Dermis microvascular lymphatic vessel endothelial cell (primary cell): ENCODE measurements around the gene FN3K. TPM values are rescaled to one million over a fixed set of nuclear protein-coding genes. Genes with fewer than 3 reads are reported as not detected.
A peak's percentile ranks its signal among the peaks of the same experiment; 100 is the strongest.
"Not testable (repeated sequence)": the region's sequence is repeated elsewhere in the genome, so short reads cannot be mapped to it uniquely, and the experiment has no call there.

Experiments
- DNase-seq, 2 donors: peaks; one replicate each; pipeline versions ENCODE4 v3.0.0 to v3.0.0-alpha.2; 2010; ENCODE audit warnings: low read depth in 2 of 2
- total RNA-seq: library from RNA; depleted of rRNA; stranded (reverse); fragments of >200 nt; gene quantifications from 2 replicates; pipeline ENCODE4 v1.2.1, GENCODE V29; 2014

FN3K gene
- total RNA-seq, 1 donor from 2014 or later, result 3.5 TPM

- not testable (repeated sequence) for DNase-seq
Observed at GRCh38 chr17:82774456-82774855, 39.0 kb downstream of the FN3K start.

- DNase-seq, result peak in 1 of 2 donors; percentile 48
Observed at GRCh38 chr17:82775001-82775823, 39.8 kb downstream of the FN3K start.

GRCh38 chr17:82776454-82776853 lies 41.0 kb downstream of the FN3K start:
- no peak for DNase-seq

GRCh38 chr17:82777778-82778375 lies 42.5 kb downstream of the FN3K start:
- not testable (repeated sequence) for DNase-seq

DNA sequence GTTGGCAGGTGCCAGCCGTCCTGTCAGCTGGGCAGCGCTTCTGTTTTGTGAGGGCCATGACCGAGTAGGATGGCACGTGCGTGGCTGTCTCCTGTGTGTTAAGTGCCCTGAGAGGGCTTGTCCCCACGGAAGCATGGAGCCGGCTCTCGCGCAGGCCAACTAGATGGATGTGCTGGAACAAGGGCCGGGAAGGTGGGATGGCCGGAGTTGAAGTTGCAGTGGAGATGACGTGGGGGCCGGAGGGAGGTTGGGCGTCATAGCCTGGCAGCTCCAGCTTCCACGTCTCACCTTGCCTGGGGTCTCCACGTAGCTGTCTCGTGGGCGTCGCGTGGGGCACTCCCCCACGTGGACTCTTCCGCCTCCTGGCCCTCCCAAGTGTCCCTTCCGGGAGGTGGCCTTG lies 44.1 kb downstream of the FN3K start:
- DNase-seq, result no peak

DNA sequence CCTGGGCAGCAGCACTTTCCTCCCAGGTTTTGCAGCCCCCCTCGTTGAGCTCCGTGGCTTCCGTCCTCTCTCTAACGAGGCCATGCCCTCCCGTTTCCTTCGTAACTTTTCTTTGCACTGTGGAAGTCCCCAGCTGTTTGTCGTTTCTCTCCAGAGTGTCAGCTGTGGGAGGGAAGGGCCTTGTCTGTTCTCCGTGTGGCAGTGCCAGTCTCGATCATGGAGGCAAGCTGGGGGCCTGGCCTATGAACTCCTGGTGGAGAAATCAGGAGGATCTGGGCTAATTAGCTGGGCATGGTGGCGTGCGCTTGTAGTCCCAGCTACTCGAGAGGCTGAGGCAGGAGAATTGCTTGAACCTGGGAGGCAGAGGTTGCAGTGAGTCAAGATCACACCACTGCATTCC lies 44.8 kb downstream of the FN3K start:
- DNase-seq, result no peak

GRCh38 chr17:82780971-82781893 lies 45.8 kb downstream of the FN3K start:
- DNase-seq, result no peak

- DNase-seq, result peak; percentile 60 to 80
Observed at GRCh38 chr17:82781894-82782274, 46.5 kb downstream of the FN3K start.

- DNase-seq, result peak in 1 of 2 donors; percentile 45
Observed at GRCh38 chr17:82782657-82783207, 47.3 kb downstream of the FN3K start.

DNA sequence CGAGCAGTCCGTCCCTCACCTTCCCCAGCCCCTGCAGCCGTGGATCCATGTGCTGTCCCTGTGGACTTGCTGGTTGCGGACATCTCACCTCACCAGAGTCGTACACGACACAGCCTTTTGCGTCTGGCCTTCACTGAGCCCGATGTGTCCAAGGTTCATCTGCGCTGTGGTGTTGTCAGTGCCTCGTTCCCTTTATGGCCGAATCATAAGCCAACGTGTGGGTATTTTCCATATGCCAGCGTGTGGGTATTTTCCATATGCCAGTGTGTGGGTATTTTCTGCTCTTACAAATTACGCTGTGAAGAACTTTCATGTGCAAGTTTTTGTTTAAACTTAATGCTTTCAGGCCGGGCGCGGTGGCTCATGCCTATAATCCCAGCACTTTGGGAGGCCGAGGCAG lies 48.1 kb downstream of the FN3K start:
- DNase-seq, result no peak

GRCh38 chr17:82785581-82785980 lies 50.2 kb downstream of the FN3K start:
- DNase-seq, result not testable (repeated sequence)

DNA sequence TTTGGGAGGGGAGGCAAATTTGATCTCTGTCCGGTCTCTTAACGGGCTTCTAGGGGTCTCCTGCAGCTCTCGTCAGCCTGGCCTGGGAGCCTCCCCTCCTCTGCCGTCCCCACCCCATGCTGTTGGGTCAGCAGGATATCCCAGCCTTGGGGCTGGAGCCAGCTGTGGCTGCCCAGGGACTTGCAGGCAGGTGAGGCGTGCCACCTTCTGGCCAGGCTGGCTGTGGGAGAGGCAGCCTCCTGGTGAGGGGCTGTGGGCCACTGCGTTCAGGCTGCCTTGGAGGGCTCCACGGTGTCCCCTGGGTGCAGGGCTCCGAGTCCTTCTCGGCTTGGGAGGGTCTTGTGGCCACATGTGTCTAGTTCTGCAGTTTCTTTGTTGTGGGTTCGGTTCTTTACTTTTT lies 51.0 kb downstream of the FN3K start:
- no peak for DNase-seq

DNA sequence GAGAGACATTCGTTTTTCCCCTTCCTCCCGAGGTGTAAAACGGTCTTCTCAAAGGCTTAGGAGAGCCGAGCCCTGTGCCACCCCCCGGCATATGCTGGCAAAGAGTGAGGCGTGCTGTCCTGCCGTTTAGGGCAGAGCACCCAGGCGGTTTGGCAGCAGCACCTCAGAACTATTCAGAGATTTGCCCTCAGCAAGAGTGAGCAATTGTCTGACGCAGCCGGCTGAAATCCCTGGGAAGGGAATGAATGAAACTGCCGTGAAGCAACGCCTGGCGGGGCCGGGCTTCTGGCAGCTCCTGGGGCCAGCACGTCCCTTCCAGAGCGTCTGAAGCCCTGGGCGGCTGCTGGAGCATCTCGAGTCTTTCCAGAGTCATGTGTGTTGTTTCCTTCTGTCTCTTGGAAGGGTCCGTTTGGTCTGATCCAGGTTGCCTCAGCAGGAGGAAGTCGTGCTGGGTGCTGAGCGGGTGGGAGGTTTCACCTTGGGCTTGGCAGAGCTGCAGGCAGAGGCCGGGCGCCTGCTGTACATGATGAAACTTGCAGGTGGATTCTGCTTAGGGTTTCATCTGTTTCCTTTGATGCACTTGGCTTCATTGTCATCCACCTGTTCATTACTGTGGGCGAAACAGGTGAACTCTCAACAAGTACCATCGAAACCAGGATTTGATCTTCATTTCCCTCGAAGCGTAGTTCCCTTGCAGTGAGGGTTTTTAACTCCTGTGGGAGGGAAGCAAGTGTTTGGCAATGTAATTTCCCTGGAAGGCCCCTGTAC lies 51.9 kb downstream of the FN3K start:
- DNase-seq, result no peak

DNA sequence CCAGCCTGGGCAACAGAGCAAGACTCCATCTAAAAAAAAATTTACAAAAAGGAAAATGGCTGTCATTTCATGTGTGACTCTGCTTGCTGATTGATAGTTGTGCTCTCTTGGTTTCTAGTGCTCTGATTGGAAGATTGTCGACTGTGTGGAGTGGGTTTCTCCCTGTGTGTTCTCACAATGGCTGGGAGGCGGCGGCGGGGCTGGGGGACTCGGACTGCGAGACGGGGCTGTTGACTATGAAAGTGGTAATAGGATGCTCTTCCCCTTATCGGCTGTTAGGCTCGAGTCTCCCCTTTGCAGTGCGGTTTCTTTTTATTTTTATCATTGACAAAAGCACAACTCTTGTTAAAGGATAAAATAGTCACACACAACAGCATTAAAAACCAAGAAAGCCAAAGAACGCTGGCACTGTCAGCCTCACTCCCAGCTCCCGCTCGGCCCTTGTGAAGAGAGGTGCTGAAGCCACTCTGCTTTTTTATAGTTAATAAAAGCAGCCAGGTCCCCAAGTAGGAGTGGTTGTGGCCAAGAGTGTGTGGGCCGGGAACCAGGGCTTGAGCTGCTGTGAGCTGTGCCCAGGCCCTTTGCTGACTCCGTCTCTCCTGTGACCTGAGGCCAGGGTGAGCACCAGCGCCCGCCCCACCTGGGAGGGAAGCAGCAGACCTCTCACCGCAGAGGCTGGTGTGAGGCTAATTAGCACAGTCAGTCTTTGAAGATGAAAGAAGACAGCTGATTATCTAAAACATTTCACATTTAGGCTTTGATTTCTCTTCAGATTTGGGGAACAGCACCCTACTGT lies 53.0 kb downstream of the FN3K start:
- no peak for DNase-seq

DNA sequence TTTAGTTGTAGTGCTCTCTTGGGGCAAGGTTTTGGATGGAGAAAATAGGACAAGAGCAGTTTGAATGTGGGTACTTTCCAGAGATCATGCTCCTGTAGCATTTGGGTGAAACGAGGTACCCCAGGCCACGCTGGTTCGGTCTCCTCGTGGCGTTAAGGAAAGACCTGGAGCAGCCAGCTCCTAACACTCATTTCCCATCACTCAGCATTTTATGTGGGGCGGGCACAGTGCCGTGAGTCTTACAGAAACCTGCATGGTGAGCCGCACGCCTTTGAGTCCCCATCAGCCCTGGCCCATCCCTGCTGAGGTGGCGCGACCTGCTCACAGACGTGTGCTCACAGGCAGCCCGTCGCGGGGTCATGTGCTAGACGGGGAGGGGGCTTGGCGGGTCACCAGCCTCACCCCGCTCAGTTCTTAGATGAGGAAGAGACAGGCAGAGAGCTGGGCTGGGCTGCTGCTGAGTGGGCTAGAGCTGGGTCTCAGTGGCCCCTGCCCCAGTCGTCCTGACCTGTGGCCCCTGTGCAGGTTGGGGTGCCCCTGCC lies 53.7 kb downstream of the FN3K start:
- no peak for DNase-seq

DNA sequence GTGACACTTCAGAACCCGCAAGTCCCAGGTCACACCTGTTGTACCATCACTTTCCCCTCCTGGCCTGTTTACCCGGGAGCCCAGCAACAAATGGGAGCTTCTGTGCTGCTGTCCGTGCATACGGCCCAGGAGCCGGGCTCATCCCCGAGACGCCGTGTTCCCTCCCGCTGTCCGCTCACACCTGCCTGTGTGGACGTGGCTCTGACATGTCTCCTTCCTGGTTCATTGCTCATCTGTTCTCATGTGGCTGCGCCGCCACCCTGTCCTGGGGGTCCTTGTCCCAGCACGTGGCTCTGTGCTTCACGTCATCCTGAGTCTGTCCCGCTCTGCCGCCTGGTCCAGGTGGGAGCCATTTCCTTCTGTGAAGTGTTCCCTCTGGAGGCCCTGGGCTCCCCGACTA lies 54.4 kb downstream of the FN3K start:
- no peak for DNase-seq

DNA sequence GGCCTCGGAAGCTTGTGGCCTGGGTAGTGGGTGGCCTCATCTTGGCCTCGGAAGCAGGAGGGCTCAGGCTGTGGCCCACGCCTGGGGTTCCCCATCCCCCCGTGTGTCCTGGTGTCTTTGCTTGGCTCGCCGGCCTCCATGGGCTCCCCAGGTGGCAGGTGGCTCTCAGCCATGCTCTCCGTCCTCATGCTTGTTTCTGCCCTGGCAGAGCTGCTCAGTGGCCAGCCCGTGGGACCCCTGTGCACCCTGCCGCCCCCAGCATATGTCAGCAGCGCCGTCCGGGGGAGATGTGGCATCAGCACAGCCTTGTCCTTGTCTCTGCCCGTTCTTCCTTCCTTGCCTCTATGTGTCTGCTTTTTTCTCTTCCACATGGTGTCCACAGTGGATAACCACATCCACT lies 55.0 kb downstream of the FN3K start:
- no peak for DNase-seq

DNA sequence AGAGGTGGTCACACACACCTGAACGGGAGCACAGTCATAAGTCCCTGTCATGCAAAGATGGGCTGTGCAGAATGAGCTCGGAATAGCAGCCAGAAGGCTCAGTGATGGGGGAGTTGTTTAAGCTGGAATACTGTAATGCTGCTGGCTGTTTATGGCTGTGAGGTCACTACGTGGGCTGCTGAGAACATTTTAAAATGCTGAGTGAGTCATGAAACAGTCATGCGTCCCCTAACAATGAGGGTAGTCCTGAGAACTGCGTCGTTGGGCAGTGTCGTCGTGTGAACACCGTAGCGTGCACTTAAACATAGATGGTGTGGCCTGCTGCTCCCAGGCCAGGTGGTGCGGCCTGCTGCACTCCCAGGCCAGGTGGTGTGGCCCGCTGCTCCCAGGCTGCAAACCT lies 56.1 kb downstream of the FN3K start:
- DNase-seq, result peak in 1 of 2 donors; percentile 86

- DNase-seq, result no peak
Observed at GRCh38 chr17:82793974-82794630, 58.7 kb downstream of the FN3K start.
